Thymus (tissue), 11 donors: ENCODE measurements around the gene UBL7. TPM values are rescaled to one million over a fixed set of nuclear protein-coding genes. Genes with fewer than 3 reads are reported as not detected.
A peak's percentile ranks its signal among the peaks of the same experiment; 100 is the strongest.
"Not testable (repeated sequence)": the region's sequence is repeated elsewhere in the genome, so short reads cannot be mapped to it uniquely, and the experiment has no call there.

Source experiments
- DNase-seq, 9 donors: peaks; one replicate each; pipeline ENCODE4 v3.0.0-alpha.2; 2013; ENCODE audit warnings: low spot score in 9 of 9, low read depth in 6 of 9, missing footprints in 1 of 9
- H3K27ac ChIP-seq, 2 donors: one replicate each; pipeline ENCODE4 v1.5.1; 2013; ENCODE audit warnings: control low read depth in 1 of 2, low read depth in 1 of 2, low read length in 1 of 2, mild to moderate bottlenecking in 1 of 2, moderate library complexity in 1 of 2
- H3K27me3 ChIP-seq, 2 donors: one replicate each; pipeline ENCODE4 v1.5.1; 2013; ENCODE audit warnings: low read length in 1 of 2; ENCODE audit not compliant: control insufficient read depth in 2 of 2, insufficient read depth in 1 of 2
- H3K36me3 ChIP-seq, 2 donors: one replicate each; pipeline ENCODE4 v1.5.1; 2013; ENCODE audit warnings: low read length in 1 of 2, mild to moderate bottlenecking in 1 of 2, moderate library complexity in 1 of 2; ENCODE audit not compliant: control insufficient read depth in 2 of 2, insufficient read depth in 2 of 2
- H3K4me1 ChIP-seq, 2 donors: one replicate each; pipeline ENCODE4 v1.5.1; 2013; ENCODE audit warnings: low read length in 2 of 2; ENCODE audit not compliant: control insufficient read depth in 2 of 2, insufficient read depth in 2 of 2
- H3K4me3 ChIP-seq, 2 donors: one replicate each; pipeline ENCODE4 v1.5.1; 2013; ENCODE audit warnings: low read length in 2 of 2, control low read depth in 1 of 2, mild to moderate bottlenecking in 1 of 2
- H3K9me3 ChIP-seq, 2 donors: one replicate each; pipeline ENCODE4 v1.5.1; 2013; ENCODE audit warnings: low read length in 1 of 2, mild to moderate bottlenecking in 1 of 2; ENCODE audit not compliant: control insufficient read depth in 2 of 2, insufficient read depth in 1 of 2
- WGBS: extraction: QIAGEN DNeasy Blood & Tissue Kit; methylation state at CpG from one replicate; pipeline ENCODE4 v1.1.7; 2013; 5-methylcytosine and 5-hydroxymethylcytosine counted together
- polyA plus RNA-seq: library from polyadenylated mRNA; stranded (reverse); fragments of 200-250 nt; gene quantifications from one replicate; pipeline ENCODE4 v1.2.3, GENCODE V29; 2013
- total RNA-seq: library from RNA; stranded (reverse); fragments of 120-200 nt; gene quantifications from one replicate; pipeline ENCODE4 v1.2.4, GENCODE V29; 2013
- donor health status: healthy.

UBL7 gene
- total and polyA plus RNA-seq, 2 donors, result 38.7 to 78.3 TPM

- H3K36me3 ChIP-seq, result peaks cover 0 to 3% of the 10 kb centered on the region in 2 donors
- no peaks in the 10 kb centered on the region for H3K27me3 ChIP-seq
- no peak for DNase-seq
- H3K9me3 ChIP-seq, result no peaks in the 10 kb centered on the region
- WGBS, result 97% methylated on average over 2 of the region's 2 CpGs
- H3K4me1 ChIP-seq, result no peaks in the 10 kb centered on the region
- H3K27ac ChIP-seq, result no peak overlapping the region
- no peak overlapping the region for H3K4me3 ChIP-seq
Observed at GRCh38 chr15:74499366-74499765, 38.4 kb upstream of the UBL7 start.

- Histone ChIP-seq H3K27me3 (no peaks in the 10 kb centered on the region), H3K36me3 (peaks cover 0 to 6% of the 10 kb centered on the region in 2 donors), H3K27ac (no peak overlapping the region), H3K4me1 (no peaks in the 10 kb centered on the region), H3K4me3 (no peak overlapping the region), H3K9me3 (no peaks in the 10 kb centered on the region)
- 97% methylated on average over 2 of the region's 2 CpGs for WGBS
- DNase-seq, result no peak
Observed at GRCh38 chr15:74497584-74497983, 36.6 kb upstream of the UBL7 start.

GRCh38 chr15:74496648-74497047, 35.7 kb upstream of the UBL7 start:
- no peak for DNase-seq
- H3K4me3 ChIP-seq, result no peak overlapping the region
- peaks cover 0 to 3% of the 10 kb centered on the region in 2 donors for H3K36me3 ChIP-seq
- H3K9me3 ChIP-seq, result no peaks in the 10 kb centered on the region
- no peaks in the 10 kb centered on the region for H3K27me3 ChIP-seq
- H3K4me1 ChIP-seq, result no peaks in the 10 kb centered on the region
- WGBS, result 98% methylated on average over 3 of the region's 3 CpGs
- no peak overlapping the region for H3K27ac ChIP-seq

GRCh38 chr15:74490339-74490689, 29.4 kb upstream of the UBL7 start:
- 73% methylated on average over 1 of the region's 1 CpG for WGBS
- H3K4me1 ChIP-seq, result peaks cover 3 to 12% of the 10 kb centered on the region in 2 donors
- H3K4me3 ChIP-seq, result peak overlapping the region; percentile 36 to 43
- H3K9me3 ChIP-seq, result no peaks in the 10 kb centered on the region
- peak in 1 of 9 donors; percentile 1 for DNase-seq
- H3K27me3 ChIP-seq, result no peaks in the 10 kb centered on the region
- peaks cover 3 to 9% of the 10 kb centered on the region in 2 donors for H3K36me3 ChIP-seq
- peak overlapping the region; percentile 64 to 83 for H3K27ac ChIP-seq

- peak overlapping the region; percentile 64 to 83 for H3K27ac ChIP-seq
- H3K4me3 ChIP-seq, result peak overlapping the region; percentile 36 to 43
- 22% methylated on average over 9 of the region's 9 CpGs for WGBS
- DNase-seq, result peak; percentile 62 to 92 (median 80)
- H3K27me3 ChIP-seq, result no peaks in the 10 kb centered on the region
- H3K4me1 ChIP-seq, result peaks cover 3 to 12% of the 10 kb centered on the region in 2 donors
- H3K36me3 ChIP-seq, result peaks cover 3 to 9% of the 10 kb centered on the region in 2 donors
- no peaks in the 10 kb centered on the region for H3K9me3 ChIP-seq
Observed at GRCh38 chr15:74489518-74490338, 28.8 kb upstream of the UBL7 start.

GRCh38 chr15:74488776-74489175, 27.8 kb upstream of the UBL7 start:
- no peak overlapping the region for H3K27ac ChIP-seq
- no peak for DNase-seq
- H3K9me3 ChIP-seq, result no peaks in the 10 kb centered on the region
- H3K4me3 ChIP-seq, result no peak overlapping the region
- H3K27me3 ChIP-seq, result no peaks in the 10 kb centered on the region
- 94% methylated on average over 1 of the region's 1 CpG for WGBS
- H3K36me3 ChIP-seq, result peaks cover 0 to 9% of the 10 kb centered on the region in 2 donors
- H3K4me1 ChIP-seq, result peaks cover 3 to 12% of the 10 kb centered on the region in 2 donors

GRCh38 chr15:74482661-74483060, 21.7 kb upstream of the UBL7 start:
- H3K27ac ChIP-seq, result no peak overlapping the region
- DNase-seq, result no peak
- 85% methylated on average over 3 of the region's 3 CpGs for WGBS
- peaks cover 4 to 12% of the 10 kb centered on the region in 2 donors for H3K36me3 ChIP-seq
- no peaks in the 10 kb centered on the region for H3K4me1 ChIP-seq
- no peak overlapping the region for H3K4me3 ChIP-seq
- no peaks in the 10 kb centered on the region for H3K27me3 ChIP-seq
- H3K9me3 ChIP-seq, result no peaks in the 10 kb centered on the region

- 95% methylated on average over 27 of the region's 27 CpGs for WGBS
- H3K4me3 ChIP-seq, H3K27ac ChIP-seq, H3K9me3 ChIP-seq, H3K27me3 ChIP-seq, H3K36me3 ChIP-seq, H3K4me1 ChIP-seq, DNase-seq: not testable (repeated sequence)
Observed at GRCh38 chr15:74480364-74480763, 19.4 kb upstream of the UBL7 start.

GRCh38 chr15:74471621-74472020, 10.7 kb upstream of the UBL7 start:
- H3K36me3 ChIP-seq, result peaks cover 16 to 22% of the 10 kb centered on the region in 2 donors
- not testable (repeated sequence) for H3K4me1 ChIP-seq, H3K4me3 ChIP-seq, H3K9me3 ChIP-seq, DNase-seq, H3K27me3 ChIP-seq, H3K27ac ChIP-seq
- 97% methylated on average over 7 of the region's 7 CpGs for WGBS
